Smooth muscle cell (in vitro differentiated cells): ENCODE measurements around the gene C2CD2. TPM values are rescaled to one million over a fixed set of nuclear protein-coding genes. Genes with fewer than 3 reads are reported as not detected.

Experiments
- DNase-seq: peaks from one replicate; lab custom pipeline; 2025; ENCODE audit not compliant: unreplicated experiment; lab: John Stamatoyannopoulos, UW
- H2AFZ ChIP-seq: fragments of 200-600 bp; sonication (generic); 2 replicates; pipeline ENCODE4 v1.6.0; 2016; ENCODE audit warnings: antibody characterized with exemption, low read depth, mild to moderate bottlenecking
- H3F3A ChIP-seq: fragments of 200-600 bp; sonication (generic); 2 replicates; pipeline ENCODE4 v1.6.0; 2017; ENCODE audit warnings: antibody characterized with exemption, low read depth
- H3K27ac ChIP-seq: fragments of 200-600 bp; sonication (generic); 2 replicates; pipeline ENCODE4 v1.5.1; 2016; ENCODE audit warnings: low read depth, mild to moderate bottlenecking
- H3K27me3 ChIP-seq: fragments of 200-600 bp; sonication (generic); 2 replicates; pipeline ENCODE4 v1.6.1; 2016; ENCODE audit warnings: low read depth, mild to moderate bottlenecking
- H3K36me3 ChIP-seq: fragments of 200-600 bp; sonication (generic); 2 replicates; pipeline ENCODE4 v1.5.1; 2016; ENCODE audit warnings: low read depth
- H3K4me1 ChIP-seq: fragments of 200-600 bp; sonication (generic); 2 replicates; pipeline ENCODE4 v1.5.1; 2016; ENCODE audit warnings: low read depth
- H3K4me2 ChIP-seq: fragments of 200-600 bp; sonication (generic); 2 replicates; pipeline ENCODE4 v1.6.0; 2016; ENCODE audit warnings: mild to moderate bottlenecking
- H3K4me3 ChIP-seq: fragments of 200-600 bp; sonication (generic); 2 replicates; pipeline ENCODE4 v1.5.1; 2016; ENCODE audit warnings: mild to moderate bottlenecking
- H3K79me2 ChIP-seq: fragments of 200-600 bp; sonication (generic); 2 replicates; pipeline ENCODE4 v1.6.0; 2016; ENCODE audit warnings: low read depth, mild to moderate bottlenecking
- H3K9ac ChIP-seq: fragments of 200-600 bp; sonication (generic); 2 replicates; pipeline ENCODE4 v1.6.0; 2016; ENCODE audit warnings: low read depth
- H3K9me3 ChIP-seq: fragments of 200-600 bp; sonication (generic); replicated peaks from 2 replicates; pipeline ENCODE4 v1.5.1; 2016; ENCODE audit warnings: low read depth
- H4K20me1 ChIP-seq: fragments of 200-600 bp; sonication (generic); 2 replicates; pipeline ENCODE4 v1.6.0; 2016; ENCODE audit warnings: low read depth
- WGBS: methylation state at CpG from one replicate; pipeline ENCODE4 v1.1.7; 2016; ENCODE audit warnings: low lambda C conversion rate; 5-methylcytosine and 5-hydroxymethylcytosine counted together
- polyA plus RNA-seq: library from polyadenylated mRNA; unstranded; fragments of >200 nt; fragmentation: Nextera tagmentation; extraction: Ambion mirVana; gene quantifications from 2 replicates; pipeline ENCODE4 v1.2.1, GENCODE V29; 2016
- total RNA-seq: library from RNA; depleted of rRNA; stranded (reverse); fragments of >200 nt; gene quantifications from 2 replicates; pipeline ENCODE4 v1.2.3, GENCODE V29; 2014
- TF ChIP-seq, protein P1 (sequence below): fragments of 200-600 bp; sonication (generic); IDR thresholded peaks from 2 replicates; pipeline ENCODE4 v1.5.1; 2017; ENCODE audit warnings: borderline replicate concordance, mild to moderate bottlenecking, antibody characterized with exemption; ENCODE audit not compliant: insufficient read depth, poor library complexity, severe bottlenecking

The C2CD2 gene
- total and polyA plus RNA-seq, 2 experiments from 2014 or later, result 3.4 to 6.1 TPM

DNA sequence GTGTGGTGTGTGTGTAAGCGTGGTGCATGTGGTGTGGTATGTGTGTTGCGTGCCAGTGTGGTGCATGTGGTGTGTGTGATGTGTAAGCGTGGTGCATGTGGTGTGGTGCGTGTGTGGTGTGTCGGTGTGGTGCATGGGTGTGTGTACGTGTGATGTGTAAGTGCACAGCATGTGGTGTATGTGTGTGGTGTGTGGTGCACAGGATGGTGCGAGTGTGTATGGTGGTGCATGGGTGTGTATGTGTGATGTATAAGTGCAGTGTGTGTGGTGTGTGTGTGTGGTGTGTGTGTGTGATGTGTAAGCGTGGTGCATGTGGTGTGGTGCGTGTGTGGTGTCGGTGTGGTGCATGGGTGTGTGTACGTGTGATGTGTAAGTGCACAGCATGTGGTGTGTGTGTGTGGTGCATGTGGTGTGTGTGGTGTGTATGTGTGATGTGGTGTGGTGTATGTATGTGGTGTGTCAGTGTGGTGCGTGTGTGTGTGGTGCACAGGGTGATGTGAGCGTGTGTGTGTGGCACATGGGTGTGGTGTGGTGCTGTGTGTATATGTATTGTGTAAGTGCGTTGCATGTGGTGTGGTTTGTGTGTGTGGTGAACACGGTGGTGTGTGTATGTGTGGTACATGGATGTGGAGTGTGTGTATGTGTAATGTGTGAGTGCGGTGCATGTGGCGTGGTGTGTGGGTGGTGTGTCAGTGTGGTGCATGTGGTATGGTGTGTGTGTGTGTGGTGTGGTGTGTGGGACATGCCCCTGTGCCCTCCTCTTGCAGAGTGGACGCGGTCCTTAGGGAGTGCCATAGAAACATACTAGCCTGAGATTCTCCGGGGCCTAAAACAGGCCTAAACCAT is 1.1 kb upstream of the C2CD2 start:
- DNase-seq, result no peak
- no peak overlapping the region for H2AFZ ChIP-seq
- no peaks in the 10 kb centered on the region for H3K27me3 ChIP-seq
- H3K36me3 ChIP-seq, result no peaks in the 10 kb centered on the region
- no peaks in the 10 kb centered on the region for H3K9me3 ChIP-seq
- H3K27ac ChIP-seq, result no peak overlapping the region
- no peak overlapping the region for H3K9ac ChIP-seq
- peaks cover 19% of the 10 kb centered on the region for H3F3A ChIP-seq
- peaks cover 4% of the 10 kb centered on the region for H4K20me1 ChIP-seq
- no peak overlapping the region for H3K4me3 ChIP-seq
- TF ChIP-seq, protein P1, sequence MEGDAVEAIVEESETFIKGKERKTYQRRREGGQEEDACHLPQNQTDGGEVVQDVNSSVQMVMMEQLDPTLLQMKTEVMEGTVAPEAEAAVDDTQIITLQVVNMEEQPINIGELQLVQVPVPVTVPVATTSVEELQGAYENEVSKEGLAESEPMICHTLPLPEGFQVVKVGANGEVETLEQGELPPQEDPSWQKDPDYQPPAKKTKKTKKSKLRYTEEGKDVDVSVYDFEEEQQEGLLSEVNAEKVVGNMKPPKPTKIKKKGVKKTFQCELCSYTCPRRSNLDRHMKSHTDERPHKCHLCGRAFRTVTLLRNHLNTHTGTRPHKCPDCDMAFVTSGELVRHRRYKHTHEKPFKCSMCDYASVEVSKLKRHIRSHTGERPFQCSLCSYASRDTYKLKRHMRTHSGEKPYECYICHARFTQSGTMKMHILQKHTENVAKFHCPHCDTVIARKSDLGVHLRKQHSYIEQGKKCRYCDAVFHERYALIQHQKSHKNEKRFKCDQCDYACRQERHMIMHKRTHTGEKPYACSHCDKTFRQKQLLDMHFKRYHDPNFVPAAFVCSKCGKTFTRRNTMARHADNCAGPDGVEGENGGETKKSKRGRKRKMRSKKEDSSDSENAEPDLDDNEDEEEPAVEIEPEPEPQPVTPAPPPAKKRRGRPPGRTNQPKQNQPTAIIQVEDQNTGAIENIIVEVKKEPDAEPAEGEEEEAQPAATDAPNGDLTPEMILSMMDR, result no peak
- no peak overlapping the region for H3K4me2 ChIP-seq
- 97% methylated on average over 19 of the region's 20 CpGs for WGBS
- H3K79me2 ChIP-seq, result no peaks in the 10 kb centered on the region
- H3K4me1 ChIP-seq, result peaks cover 21% of the 10 kb centered on the region

DNA sequence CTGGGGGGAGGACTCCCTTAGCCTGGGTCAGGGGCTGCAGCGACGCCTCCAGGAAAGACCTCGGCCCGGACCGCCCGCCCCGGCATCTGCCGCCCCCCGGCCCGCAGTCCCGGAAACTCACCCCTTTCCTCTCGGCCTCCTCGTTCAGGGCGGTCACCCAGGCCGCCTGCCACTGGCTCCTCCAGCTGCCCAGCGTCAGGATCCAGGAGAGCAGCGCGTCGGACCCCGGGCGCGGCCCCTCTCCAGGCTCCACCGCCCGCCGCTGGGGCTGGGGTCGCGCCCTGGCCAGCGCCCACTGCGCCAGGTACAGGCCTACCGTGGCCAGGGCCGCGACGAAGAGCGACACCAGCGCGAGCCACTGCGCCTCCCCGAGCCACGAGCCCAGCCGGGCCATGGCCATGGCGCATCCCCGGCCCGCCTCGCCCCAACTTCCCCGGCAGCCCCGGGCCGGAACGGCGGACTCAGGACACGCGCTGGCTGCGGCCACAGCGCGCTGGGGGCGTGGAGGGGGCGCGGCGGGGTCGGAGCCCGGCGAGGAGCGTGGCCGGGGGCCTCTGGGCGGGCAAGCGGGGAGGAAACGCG is 478 bp downstream of the C2CD2 start:
- DNase-seq, result no peak
- peaks cover 4% of the 10 kb centered on the region for H4K20me1 ChIP-seq
- no peaks in the 10 kb centered on the region for H3K27me3 ChIP-seq
- H3K79me2 ChIP-seq, result no peaks in the 10 kb centered on the region
- H3K27ac ChIP-seq, result no peak overlapping the region
- peak overlapping the region; percentile 58 for H3K4me3 ChIP-seq
- peaks cover 19% of the 10 kb centered on the region for H3F3A ChIP-seq
- H2AFZ ChIP-seq, result peak overlapping the region; percentile 79
- TF ChIP-seq, protein P1, result no peak
- no peak overlapping the region for H3K9ac ChIP-seq
- H3K9me3 ChIP-seq, result no peaks in the 10 kb centered on the region
- H3K4me2 ChIP-seq, result peak overlapping the region; percentile 92
- H3K4me1 ChIP-seq, result peaks cover 21% of the 10 kb centered on the region
- no peaks in the 10 kb centered on the region for H3K36me3 ChIP-seq
- 1% methylated on average over 29 of the region's 67 CpGs for WGBS

DNA sequence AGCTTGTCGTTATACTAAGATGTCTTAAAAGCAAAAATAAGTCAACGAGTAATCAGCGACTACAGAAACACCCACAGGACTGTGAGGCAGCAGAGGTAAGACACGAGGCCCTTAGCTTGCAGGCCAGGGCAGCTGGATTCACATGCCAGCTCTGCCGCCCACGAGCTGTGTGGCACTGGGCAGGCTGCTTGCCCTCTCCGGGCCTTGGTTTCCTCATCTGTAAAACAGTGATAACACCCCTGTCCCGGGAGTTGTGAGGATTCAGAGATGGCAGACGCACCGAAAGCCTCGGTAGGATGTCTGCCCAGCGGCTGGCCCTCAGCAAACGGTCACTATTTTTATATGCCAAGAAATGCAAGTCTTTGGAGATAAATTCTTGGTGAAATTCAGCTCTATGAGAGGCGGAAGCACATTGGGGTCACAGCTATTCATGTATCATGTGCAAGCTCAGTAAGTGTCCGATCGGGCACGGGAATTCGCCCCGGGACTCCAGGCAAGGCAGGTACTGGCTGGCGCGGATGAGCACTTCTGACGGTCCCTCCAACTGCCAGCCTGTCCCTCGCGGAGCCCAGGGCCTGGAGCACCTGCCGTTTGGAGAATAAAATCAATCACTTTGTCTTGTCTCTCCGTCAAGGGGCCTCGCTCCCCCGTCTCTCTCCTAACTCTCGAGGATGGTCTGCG is 1.1 kb downstream of the C2CD2 start:
- Histone ChIP-seq H3K27ac (no peak overlapping the region), H3K9me3 (no peaks in the 10 kb centered on the region), H3K4me1 (peaks cover 21% of the 10 kb centered on the region), H3K9ac (no peak overlapping the region), H3K79me2 (no peaks in the 10 kb centered on the region), H3K36me3 (no peaks in the 10 kb centered on the region), H3F3A (peaks cover 19% of the 10 kb centered on the region), H4K20me1 (peaks cover 4% of the 10 kb centered on the region), H2AFZ (peak overlapping the region; percentile 79), H3K27me3 (no peaks in the 10 kb centered on the region), H3K4me3 (peak overlapping the region; percentile 58), H3K4me2 (peak overlapping the region; percentile 92)
- WGBS, result 55% methylated on average over 30 of the region's 30 CpGs
- TF ChIP-seq, protein P1, result no peak
- DNase-seq, result no peak
